AG04450 (cell line): ENCODE measurements around the gene CDH4. TPM values are rescaled to one million over a fixed set of nuclear protein-coding genes. Genes with fewer than 3 reads are reported as not detected.
"Not testable (repeated sequence)": the region's sequence is repeated elsewhere in the genome, so short reads cannot be mapped to it uniquely, and the experiment has no call there.

ENCODE experiments used
- CTCF ChIA-PET: fragments of 300-600, 350-600 bp; formaldehyde crosslinking; extraction: SDS; loops from one replicate; lab custom pipeline; 2022; ENCODE audit warnings: antibody characterized with exemption, inconsistent platforms; lab: Charles Lee
- POLR2A ChIA-PET: fragments of 350-600 bp; formaldehyde crosslinking; extraction: SDS; loops from one replicate; lab custom pipeline; 2021; ENCODE audit warnings: antibody characterized with exemption, inconsistent platforms; lab: Yijun Ruan, JAX
- DNase-seq: peaks from one replicate; pipeline ENCODE4 v3.0.0-alpha.2; 2011; ENCODE audit warnings: low read depth, low spot score
- H3K27ac ChIP-seq: one replicate; pipeline ENCODE4 v1.5.1; 2012; ENCODE audit warnings: low read depth, low read length, control low read depth
- H3K27me3 ChIP-seq: one replicate; pipeline ENCODE4 v1.6.0; 2012; ENCODE audit warnings: low read length; ENCODE audit not compliant: control insufficient read depth, insufficient read depth
- H3K4me3 ChIP-seq: 2 replicates; pipeline ENCODE4 v1.5.1; 2011; ENCODE audit warnings: mild to moderate bottlenecking, low read depth, low read length, control low read depth
- H3K9me3 ChIP-seq: 2 replicates; pipeline ENCODE4 v1.5.1; 2012; ENCODE audit warnings: low read length; ENCODE audit not compliant: control insufficient read depth, insufficient read depth
- CTCF ChIP-seq: IDR thresholded peaks from 2 replicates; pipeline ENCODE4 v1.5.1; 2011; ENCODE audit warnings: low read depth, low read length, control low read depth, inconsistent platforms
- polyA plus RNA-seq: library from polyadenylated mRNA; depleted of rRNA; stranded (reverse); fragments of >200 nt; gene quantifications from 2 replicates; pipeline ENCODE4 v1.2.3, GENCODE V29; 2011

CDH4 gene
- polyA plus RNA-seq, 1 experiment, result 1.6 TPM

- no peak overlapping the region for H3K4me3 ChIP-seq
- H3K27me3 ChIP-seq, result no peaks in the 10 kb centered on the region
- ChIA-PET CTCF (no interaction called here), POLR2A (no interaction called here)
- TF ChIP-seq CTCF, result no peak
- no peak for DNase-seq
- peaks cover 3% of the 10 kb centered on the region; the same call in 1 of the 2 replicates for H3K9me3 ChIP-seq
- H3K27ac ChIP-seq, result no peak overlapping the region
Measured at GRCh38 chr20:61400499-61400898, 148.4 kb downstream of the CDH4 start.

GRCh38 chr20:61404303-61404702 is 152.2 kb downstream of the CDH4 start:
- Histone ChIP-seq H3K27me3 (no peaks in the 10 kb centered on the region), H3K4me3 (no peak overlapping the region), H3K9me3 (peaks cover 3% of the 10 kb centered on the region; the same call in 1 of the 2 replicates), H3K27ac (no peak overlapping the region)
- ChIA-PET POLR2A (no interaction called here), CTCF (interaction anchor here (0.7 kb wide), 1 partner anchor 259 kb away, joined by 3 read pairs; no protein-coding TSS in a partner anchor)
- no peak for DNase-seq
- TF ChIP-seq CTCF, result no peak

GRCh38 chr20:61405007-61405406 is 152.9 kb downstream of the CDH4 start:
- H3K27ac ChIP-seq, result no peak overlapping the region
- CTCF ChIA-PET, result no interaction called here
- POLR2A ChIA-PET, result no interaction called here

GRCh38 chr20:61406773-61407172 is 154.7 kb downstream of the CDH4 start:
- DNase-seq, H3K4me3 ChIP-seq, POLR2A ChIA-PET, H3K27ac ChIP-seq, H3K9me3 ChIP-seq, CTCF ChIA-PET, H3K27me3 ChIP-seq: not testable (repeated sequence)

More at GRCh38 chr20:61405007-61405406, 152.9 kb downstream of the CDH4 start:
- Histone ChIP-seq H3K27me3 (no peaks in the 10 kb centered on the region), H3K9me3 (peaks cover 3% of the 10 kb centered on the region; the same call in 1 of the 2 replicates), H3K4me3 (no peak overlapping the region)
- TF ChIP-seq CTCF, result no peak
- no peak for DNase-seq

- no peak overlapping the region for H3K4me3 ChIP-seq
- H3K27me3 ChIP-seq, result no peaks in the 10 kb centered on the region
- ChIA-PET CTCF (no interaction called here), POLR2A (no interaction called here)
- H3K9me3 ChIP-seq, result no peaks in the 10 kb centered on the region; the same call in 1 of the 2 replicates
- TF ChIP-seq CTCF, result no peak
- no peak overlapping the region for H3K27ac ChIP-seq
- DNase-seq, result no peak
Measured at GRCh38 chr20:61407561-61407960, 155.5 kb downstream of the CDH4 start.
